GM18505 (cell line): ENCODE measurements around the gene CLCF1.

Experiments
- ATAC-seq: cut with Tn5 transposase; IDR thresholded peaks from one replicate; pipeline ENCODE4 v1.9.1; 2021; ENCODE audit not compliant: unreplicated experiment
- POLR2A ChIP-seq: IDR thresholded peaks from 4 replicates; pipeline ENCODE4 v1.6.1; 2011; ENCODE audit warnings: borderline replicate concordance; ENCODE audit not compliant: insufficient read depth, insufficient read length; ENCODE audit errors: extremely low read depth

The CLCF1 gene

GRCh38 chr11:67355794-67356386 is 17.5 kb downstream of the CLCF1 start:
- TF ChIP-seq POLR2A = no peak
- ATAC-seq = no peak

GRCh38 chr11:67355023-67355793 is 18.2 kb downstream of the CLCF1 start:
- ATAC-seq = no peak
- TF ChIP-seq POLR2A = no peak

DNA sequence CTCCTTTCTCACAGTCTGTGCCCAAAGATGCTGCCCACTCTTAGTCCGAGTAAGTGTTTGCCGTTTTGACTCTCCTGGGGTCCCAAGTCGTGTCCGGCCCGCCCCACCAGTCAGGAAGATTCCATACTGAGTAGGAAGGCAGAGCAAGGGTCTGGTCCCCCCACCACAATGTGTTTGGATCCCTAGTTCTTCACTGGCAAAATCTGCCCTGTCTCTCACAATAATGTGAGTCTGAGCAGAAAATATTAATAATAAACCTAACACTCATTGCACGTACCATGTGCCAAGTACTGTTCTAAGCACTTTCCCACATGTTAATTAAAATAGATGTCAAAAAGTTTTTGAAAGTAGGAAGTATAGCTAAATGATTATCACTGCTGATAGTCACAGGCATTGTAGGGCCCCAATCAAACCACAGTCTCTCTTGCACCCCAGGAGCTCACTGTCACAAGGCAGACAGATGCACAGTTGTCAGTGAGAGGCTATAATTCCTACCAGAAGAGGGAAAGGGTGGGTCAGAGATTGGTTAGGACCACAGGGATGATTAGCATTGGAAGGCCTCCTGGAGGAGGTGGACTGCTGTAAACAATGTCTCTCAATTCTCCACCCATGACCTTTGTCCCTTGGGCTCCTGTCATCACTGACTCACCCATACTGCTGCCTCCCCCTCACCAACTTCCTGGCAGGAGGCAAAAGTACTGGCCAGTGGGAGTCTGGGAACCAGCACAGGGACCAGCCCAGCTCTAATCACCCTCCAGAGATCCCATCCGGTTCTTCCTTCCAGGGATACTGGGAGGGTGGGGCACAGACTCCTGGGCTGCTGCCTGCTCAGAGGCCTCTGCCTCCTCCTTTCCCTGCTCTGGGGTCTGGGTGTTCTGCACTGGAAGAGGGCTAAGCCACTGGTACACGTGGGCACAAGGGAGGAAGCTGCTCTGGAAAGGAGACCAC is 19.0 kb downstream of the CLCF1 start:
- peak; percentile 3 for ATAC-seq
- peak; percentile 17 for TF ChIP-seq POLR2A

- TF ChIP-seq POLR2A = peak; percentile 93
- peak; percentile 75 for ATAC-seq
Measured at GRCh38 chr11:67353317-67354074, 19.9 kb downstream of the CLCF1 start, which contains the start of gene POLD4. POLD4 (minus strand) TSS chr11:67353546; CDS start chr11:67353399, 147 bp downstream.

GRCh38 chr11:67352546-67353316 is 20.7 kb downstream of the CLCF1 start:
- peak; percentile 7 for ATAC-seq

DNA sequence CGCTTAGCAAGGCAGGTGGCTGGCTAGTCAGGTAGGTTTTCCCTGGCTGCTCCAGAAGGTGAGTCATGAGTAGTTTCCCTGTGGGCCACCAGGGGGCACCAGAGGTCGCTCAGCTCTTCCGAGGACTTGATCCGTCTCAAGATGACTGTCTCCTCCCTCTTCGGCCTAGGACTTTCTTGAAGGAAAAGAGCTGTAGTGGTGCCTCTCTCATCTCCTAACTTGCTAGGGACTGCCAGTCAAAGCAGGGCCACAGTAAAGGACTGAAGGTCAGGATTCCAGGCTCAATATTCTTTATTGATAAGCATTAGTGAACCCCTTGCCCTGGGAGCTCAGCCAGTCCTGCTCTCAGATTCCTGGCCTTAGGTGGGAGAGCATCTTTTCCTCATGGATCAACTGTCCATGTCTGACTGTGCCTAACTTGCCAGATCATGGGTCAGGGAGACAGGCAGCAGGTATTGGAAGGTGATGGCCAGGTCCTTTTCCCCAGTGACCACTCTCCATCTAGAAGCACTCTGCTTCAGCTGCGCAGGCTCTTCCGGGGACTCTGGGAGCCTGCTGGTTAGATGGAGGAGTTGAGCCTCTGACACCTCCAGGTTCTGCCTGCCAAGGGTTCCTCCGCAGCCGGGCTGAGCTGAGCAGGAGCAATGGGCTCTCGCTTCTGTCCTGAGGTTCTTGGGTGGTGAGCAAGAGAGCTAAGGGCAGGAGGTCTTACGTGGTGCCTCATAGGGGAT is 22.0 kb downstream of the CLCF1 start:
- no peak for ATAC-seq
- TF ChIP-seq POLR2A = no peak

More at GRCh38 chr11:67352546-67353316, 20.7 kb downstream of the CLCF1 start:
- TF ChIP-seq POLR2A = no peak

DNA sequence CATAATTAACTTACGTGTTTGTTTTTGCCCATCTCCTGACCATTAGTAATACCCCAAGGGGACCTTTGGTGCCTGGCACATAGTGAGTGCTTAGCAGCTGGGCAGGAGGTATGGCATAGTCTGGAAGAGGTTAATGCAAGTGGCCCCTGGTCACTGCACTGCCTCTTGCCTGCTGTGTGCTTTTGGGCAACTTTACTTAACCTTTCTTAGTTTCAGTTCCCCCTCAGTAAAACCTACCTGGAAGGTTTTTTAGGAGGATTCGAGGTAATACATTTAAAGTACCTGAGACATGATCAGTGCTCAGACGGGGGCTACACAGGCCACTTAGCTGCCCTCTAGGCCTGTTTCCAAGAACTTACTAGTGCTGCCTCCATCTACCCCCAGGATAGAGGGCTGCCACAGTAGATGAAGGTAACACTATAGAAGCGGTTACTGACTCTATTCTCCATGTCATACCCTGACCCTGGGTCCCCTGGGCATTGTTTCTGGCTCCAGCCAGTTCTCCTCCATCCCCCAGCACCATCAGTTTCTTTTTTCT is 23.4 kb downstream of the CLCF1 start:
- peak; percentile 14 for TF ChIP-seq POLR2A
- no peak for ATAC-seq

DNA sequence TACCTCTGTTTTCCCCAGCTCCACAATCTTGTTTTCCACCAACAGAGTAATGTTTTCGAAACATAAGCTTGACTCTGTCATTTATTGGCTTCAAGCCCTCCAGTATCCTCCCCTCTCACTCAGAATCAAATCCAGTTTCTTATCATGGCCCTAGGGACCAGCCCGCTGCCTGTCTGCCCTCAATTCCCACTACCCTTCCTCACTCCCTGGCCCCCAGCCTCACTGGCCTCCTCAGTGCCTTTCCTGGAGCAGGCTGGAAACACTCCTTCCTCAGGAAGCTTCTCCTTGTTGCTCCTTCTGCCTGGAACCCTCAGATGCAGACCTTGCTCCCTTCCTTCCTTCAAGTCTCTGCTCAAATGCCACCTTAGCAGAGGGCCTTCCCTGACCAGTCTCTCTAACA is 23.9 kb downstream of the CLCF1 start:
- no peak for ATAC-seq
- TF ChIP-seq POLR2A = peak; percentile 17

DNA sequence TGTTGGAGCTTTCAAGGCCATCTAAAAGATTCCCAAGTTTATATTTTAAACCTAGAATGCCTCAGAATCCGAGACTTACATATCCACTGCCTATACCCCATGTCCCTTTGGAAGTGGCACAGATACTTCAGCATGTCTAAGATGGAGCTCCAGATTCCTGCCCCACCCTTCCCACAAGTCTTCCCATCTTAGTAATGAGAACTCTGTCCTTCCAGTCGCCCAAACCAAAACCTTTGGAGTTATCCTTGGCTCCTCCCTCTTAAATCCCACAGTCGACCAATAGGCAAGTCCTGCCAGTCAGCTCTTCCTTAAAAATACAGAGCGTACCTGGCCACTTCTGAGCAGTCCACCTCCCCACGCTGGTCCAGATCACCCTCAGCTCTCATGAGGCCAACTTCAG is 24.4 kb downstream of the CLCF1 start:
- TF ChIP-seq POLR2A = no peak

GRCh38 chr11:67347964-67348749 is 25.2 kb downstream of the CLCF1 start:
- TF ChIP-seq POLR2A = no peak

More for the DNA sequence above, 24.4 kb downstream of the CLCF1 start:
- no peak for ATAC-seq

More at GRCh38 chr11:67347964-67348749, 25.2 kb downstream of the CLCF1 start:
- ATAC-seq = no peak
